Activated T-helper 17 cell treated with anti-CD3 and anti-CD28 coated beads, Interleukin-2, amount 50 U/mL, for 72 hours (primary cell): ENCODE data around the gene CLPTM1. TPM values are rescaled to one million over a fixed set of nuclear protein-coding genes. Genes with fewer than 3 reads are reported as not detected.
"Not testable (repeated sequence)": the region's sequence is repeated elsewhere in the genome, so short reads cannot be mapped to it uniquely, and the experiment has no call there.

ENCODE experiments used
- ATAC-seq: fragments of 150-1000 bp; cut with Tn5 transposase; replicated peaks from 2 replicates; pipeline ENCODE4 v1.10.0; 2021; ENCODE audit warnings: mild to moderate bottlenecking, moderate library complexity
- H3K27ac Mint-ChIP-seq: one replicate; pipeline ENCODE4 v1.8.0; 2022; ENCODE audit warnings: mixed read lengths
- H3K27me3 Mint-ChIP-seq: one replicate; pipeline ENCODE4 v1.8.0; 2022; ENCODE audit warnings: mixed read lengths
- H3K36me3 Mint-ChIP-seq: one replicate; pipeline ENCODE4 v1.8.0; 2022; ENCODE audit warnings: low read depth, mild to moderate bottlenecking, mixed read lengths
- H3K4me1 Mint-ChIP-seq: one replicate; pipeline ENCODE4 v1.8.0; 2022; ENCODE audit warnings: mixed read lengths
- H3K4me3 Mint-ChIP-seq: one replicate; pipeline ENCODE4 v1.8.0; 2022; ENCODE audit warnings: mild to moderate bottlenecking, mixed read lengths
- H3K9me3 Mint-ChIP-seq: one replicate; pipeline ENCODE4 v1.8.0; 2022; ENCODE audit warnings: mixed read lengths
- total RNA-seq, 2 donors: library from RNA; stranded (reverse); gene quantifications; one replicate each; pipeline ENCODE4 v1.2.3, GENCODE V29; 2022

The CLPTM1 gene, protein sequence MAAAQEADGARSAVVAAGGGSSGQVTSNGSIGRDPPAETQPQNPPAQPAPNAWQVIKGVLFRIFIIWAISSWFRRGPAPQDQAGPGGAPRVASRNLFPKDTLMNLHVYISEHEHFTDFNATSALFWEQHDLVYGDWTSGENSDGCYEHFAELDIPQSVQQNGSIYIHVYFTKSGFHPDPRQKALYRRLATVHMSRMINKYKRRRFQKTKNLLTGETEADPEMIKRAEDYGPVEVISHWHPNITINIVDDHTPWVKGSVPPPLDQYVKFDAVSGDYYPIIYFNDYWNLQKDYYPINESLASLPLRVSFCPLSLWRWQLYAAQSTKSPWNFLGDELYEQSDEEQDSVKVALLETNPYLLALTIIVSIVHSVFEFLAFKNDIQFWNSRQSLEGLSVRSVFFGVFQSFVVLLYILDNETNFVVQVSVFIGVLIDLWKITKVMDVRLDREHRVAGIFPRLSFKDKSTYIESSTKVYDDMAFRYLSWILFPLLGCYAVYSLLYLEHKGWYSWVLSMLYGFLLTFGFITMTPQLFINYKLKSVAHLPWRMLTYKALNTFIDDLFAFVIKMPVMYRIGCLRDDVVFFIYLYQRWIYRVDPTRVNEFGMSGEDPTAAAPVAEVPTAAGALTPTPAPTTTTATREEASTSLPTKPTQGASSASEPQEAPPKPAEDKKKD
- total RNA-seq, result 10 to 100 TPM; 60.2 to 80.5 TPM

DNA sequence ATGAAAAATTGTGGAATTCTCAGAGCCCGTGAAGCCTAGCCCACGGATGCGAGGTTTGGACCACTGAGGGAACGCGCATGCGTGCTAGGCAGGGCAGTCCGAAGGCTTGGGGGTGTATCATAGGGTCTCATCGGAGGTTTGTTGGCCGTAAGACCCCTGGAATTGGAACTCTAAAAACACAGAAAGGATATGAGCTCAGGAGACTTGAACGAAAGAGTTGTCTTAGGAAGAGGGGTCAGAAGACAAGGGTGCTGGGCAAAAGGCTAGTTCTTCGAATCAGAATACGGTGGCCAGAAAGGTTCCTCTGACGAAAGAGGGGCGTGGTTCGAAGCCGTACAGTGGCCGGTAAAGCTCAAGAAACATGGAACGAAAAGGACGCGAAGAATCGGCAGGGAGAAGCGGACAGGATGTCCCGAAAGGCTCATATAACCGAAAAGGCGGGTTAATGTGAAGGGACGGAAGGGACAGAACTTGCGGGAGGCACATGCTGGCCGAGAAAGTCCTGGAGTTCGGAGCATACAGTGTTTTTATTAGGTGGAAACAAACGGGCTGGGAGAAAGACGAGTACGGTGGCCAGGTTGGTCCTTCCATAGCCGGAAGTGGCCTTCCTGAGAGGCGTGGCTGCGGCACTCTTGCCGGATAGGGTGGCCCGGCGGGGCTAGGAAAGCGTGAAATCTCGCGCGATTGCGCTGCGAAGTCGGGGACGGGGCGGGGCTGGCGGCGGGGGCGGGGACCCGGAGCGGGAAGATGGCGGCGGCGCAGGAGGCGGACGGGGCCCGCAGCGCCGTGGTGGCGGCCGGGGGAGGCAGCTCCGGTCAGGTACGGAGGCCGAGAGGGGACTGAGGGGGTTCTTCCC is at the start of gene CLPTM1:
Gene CLPTM1, plus strand, starts transcription at position 732 of the 856 bp plus-strand sequence. Its CDS starts 16 bp downstream, at position 748.
- no peaks in the 10 kb centered on the region for H3K27me3 Mint-ChIP-seq
- H3K9me3 Mint-ChIP-seq, result no peaks in the 10 kb centered on the region
- peaks cover 23% of the 10 kb centered on the region for H3K4me1 Mint-ChIP-seq
- peak; percentile 97 for ATAC-seq
- H3K36me3 Mint-ChIP-seq, result peaks cover 11% of the 10 kb centered on the region
- H3K27ac Mint-ChIP-seq, result peak within 1 kb of the TSS; percentile 95
- H3K4me3 Mint-ChIP-seq, result peak within 1 kb of the TSS; percentile 89

DNA sequence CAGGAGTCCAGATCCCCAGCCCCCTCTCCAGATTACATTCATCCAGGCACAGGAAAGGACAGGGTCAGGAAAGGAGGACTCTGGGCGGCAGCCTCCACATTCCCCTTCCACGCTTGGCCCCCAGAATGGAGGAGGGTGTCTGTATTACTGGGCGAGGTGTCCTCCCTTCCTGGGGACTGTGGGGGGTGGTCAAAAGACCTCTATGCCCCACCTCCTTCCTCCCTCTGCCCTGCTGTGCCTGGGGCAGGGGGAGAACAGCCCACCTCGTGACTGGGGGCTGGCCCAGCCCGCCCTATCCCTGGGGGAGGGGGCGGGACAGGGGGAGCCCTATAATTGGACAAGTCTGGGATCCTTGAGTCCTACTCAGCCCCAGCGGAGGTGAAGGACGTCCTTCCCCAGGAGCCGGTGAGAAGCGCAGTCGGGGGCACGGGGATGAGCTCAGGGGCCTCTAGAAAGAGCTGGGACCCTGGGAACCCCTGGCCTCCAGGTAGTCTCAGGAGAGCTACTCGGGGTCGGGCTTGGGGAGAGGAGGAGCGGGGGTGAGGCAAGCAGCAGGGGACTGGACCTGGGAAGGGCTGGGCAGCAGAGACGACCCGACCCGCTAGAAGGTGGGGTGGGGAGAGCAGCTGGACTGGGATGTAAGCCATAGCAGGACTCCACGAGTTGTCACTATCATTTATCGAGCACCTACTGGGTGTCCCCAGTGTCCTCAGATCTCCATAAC is 49.6 kb upstream of the CLPTM1 start, which contains the start of gene APOE:
Gene APOE, plus strand, starts transcription at position 360 of the 724 bp plus-strand sequence. CDS start 829 bp downstream, outside the sequence.
- Mint-ChIP-seq H3K27ac (peak within 1 kb of the TSS; percentile 62), H3K4me3 (no peak within 1 kb of the TSS), H3K9me3 (no peaks in the 10 kb centered on the region), H3K36me3 (peaks cover 28% of the 10 kb centered on the region), H3K4me1 (peaks cover 6% of the 10 kb centered on the region), H3K27me3 (peaks cover 10% of the 10 kb centered on the region)
- no peak for ATAC-seq

DNA sequence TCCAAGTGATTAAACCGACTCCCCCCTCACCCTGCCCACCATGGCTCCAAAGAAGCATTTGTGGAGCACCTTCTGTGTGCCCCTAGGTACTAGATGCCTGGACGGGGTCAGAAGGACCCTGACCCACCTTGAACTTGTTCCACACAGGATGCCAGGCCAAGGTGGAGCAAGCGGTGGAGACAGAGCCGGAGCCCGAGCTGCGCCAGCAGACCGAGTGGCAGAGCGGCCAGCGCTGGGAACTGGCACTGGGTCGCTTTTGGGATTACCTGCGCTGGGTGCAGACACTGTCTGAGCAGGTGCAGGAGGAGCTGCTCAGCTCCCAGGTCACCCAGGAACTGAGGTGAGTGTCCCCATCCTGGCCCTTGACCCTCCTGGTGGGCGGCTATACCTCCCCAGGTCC is 47.6 kb upstream of the CLPTM1 start:
- H3K4me3 Mint-ChIP-seq, result no peak overlapping the region
- no peaks in the 10 kb centered on the region for H3K9me3 Mint-ChIP-seq
- peaks cover 11% of the 10 kb centered on the region for H3K36me3 Mint-ChIP-seq
- peaks cover 6% of the 10 kb centered on the region for H3K4me1 Mint-ChIP-seq
- peaks cover 11% of the 10 kb centered on the region for H3K27me3 Mint-ChIP-seq
- no peak overlapping the region for H3K27ac Mint-ChIP-seq
- no peak for ATAC-seq

DNA sequence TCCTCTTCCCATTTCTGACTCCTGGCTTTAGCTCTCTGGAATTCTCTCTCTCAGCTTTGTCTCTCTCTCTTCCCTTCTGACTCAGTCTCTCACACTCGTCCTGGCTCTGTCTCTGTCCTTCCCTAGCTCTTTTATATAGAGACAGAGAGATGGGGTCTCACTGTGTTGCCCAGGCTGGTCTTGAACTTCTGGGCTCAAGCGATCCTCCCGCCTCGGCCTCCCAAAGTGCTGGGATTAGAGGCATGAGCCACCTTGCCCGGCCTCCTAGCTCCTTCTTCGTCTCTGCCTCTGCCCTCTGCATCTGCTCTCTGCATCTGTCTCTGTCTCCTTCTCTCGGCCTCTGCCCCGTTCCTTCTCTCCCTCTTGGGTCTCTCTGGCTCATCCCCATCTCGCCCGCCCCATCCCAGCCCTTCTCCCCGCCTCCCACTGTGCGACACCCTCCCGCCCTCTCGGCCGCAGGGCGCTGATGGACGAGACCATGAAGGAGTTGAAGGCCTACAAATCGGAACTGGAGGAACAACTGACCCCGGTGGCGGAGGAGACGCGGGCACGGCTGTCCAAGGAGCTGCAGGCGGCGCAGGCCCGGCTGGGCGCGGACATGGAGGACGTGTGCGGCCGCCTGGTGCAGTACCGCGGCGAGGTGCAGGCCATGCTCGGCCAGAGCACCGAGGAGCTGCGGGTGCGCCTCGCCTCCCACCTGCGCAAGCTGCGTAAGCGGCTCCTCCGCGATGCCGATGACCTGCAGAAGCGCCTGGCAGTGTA is 46.9 kb upstream of the CLPTM1 start:
- ATAC-seq, result no peak
- H3K9me3 Mint-ChIP-seq, result no peaks in the 10 kb centered on the region
- H3K4me1 Mint-ChIP-seq, result peaks cover 6% of the 10 kb centered on the region
- H3K27me3 Mint-ChIP-seq, result peaks cover 16% of the 10 kb centered on the region
- H3K27ac Mint-ChIP-seq, result no peak overlapping the region
- no peak overlapping the region for H3K4me3 Mint-ChIP-seq
- peaks cover 6% of the 10 kb centered on the region for H3K36me3 Mint-ChIP-seq

DNA sequence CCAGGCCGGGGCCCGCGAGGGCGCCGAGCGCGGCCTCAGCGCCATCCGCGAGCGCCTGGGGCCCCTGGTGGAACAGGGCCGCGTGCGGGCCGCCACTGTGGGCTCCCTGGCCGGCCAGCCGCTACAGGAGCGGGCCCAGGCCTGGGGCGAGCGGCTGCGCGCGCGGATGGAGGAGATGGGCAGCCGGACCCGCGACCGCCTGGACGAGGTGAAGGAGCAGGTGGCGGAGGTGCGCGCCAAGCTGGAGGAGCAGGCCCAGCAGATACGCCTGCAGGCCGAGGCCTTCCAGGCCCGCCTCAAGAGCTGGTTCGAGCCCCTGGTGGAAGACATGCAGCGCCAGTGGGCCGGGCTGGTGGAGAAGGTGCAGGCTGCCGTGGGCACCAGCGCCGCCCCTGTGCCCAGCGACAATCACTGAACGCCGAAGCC is 46.3 kb upstream of the CLPTM1 start:
- H3K27ac Mint-ChIP-seq, result no peak overlapping the region
- H3K27me3 Mint-ChIP-seq, result peaks cover 19% of the 10 kb centered on the region
- no peak overlapping the region for H3K4me3 Mint-ChIP-seq
- peaks cover 6% of the 10 kb centered on the region for H3K4me1 Mint-ChIP-seq
- H3K36me3 Mint-ChIP-seq, result peaks cover under 1% of the 10 kb centered on the region
- no peaks in the 10 kb centered on the region for H3K9me3 Mint-ChIP-seq
- ATAC-seq, result no peak

DNA sequence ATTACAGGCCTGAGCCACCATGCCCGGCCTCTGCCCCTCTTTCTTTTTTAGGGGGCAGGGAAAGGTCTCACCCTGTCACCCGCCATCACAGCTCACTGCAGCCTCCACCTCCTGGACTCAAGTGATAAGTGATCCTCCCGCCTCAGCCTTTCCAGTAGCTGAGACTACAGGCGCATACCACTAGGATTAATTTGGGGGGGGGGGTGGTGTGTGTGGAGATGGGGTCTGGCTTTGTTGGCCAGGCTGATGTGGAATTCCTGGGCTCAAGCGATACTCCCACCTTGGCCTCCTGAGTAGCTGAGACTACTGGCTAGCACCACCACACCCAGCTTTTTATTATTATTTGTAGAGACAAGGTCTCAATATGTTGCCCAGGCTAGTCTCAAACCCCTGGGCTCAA is 45.4 kb upstream of the CLPTM1 start:
- no peak overlapping the region for H3K27ac Mint-ChIP-seq
- peaks cover 7% of the 10 kb centered on the region for H3K4me1 Mint-ChIP-seq
- no peaks in the 10 kb centered on the region for H3K36me3 Mint-ChIP-seq
- H3K27me3 Mint-ChIP-seq, result peaks cover 23% of the 10 kb centered on the region
- no peak overlapping the region for H3K4me3 Mint-ChIP-seq
- ATAC-seq, result no peak
- no peaks in the 10 kb centered on the region for H3K9me3 Mint-ChIP-seq

DNA sequence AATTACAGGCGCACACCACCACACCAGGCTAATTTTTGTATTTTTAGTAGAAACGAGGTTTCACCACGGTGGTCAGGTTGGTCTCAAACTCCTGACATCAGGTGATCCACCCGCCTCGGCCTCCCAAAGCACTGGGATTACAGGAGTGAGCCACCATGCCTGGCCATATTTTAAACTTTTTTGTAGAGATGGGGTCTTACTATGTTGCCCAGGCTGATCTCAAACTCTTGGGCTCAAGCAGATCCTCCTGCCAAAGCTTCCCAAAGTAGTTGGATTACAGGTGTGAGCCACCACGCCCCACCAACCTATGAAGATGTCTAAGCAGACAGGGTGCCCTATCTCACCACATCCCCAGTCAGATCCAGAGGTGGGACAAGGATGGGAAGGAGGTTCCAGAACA is 43.3 kb upstream of the CLPTM1 start:
- not testable (repeated sequence) for H3K4me3 Mint-ChIP-seq, H3K4me1 Mint-ChIP-seq, H3K9me3 Mint-ChIP-seq, H3K36me3 Mint-ChIP-seq, ATAC-seq, H3K27ac Mint-ChIP-seq
- H3K27me3 Mint-ChIP-seq, result peaks cover 19% of the 10 kb centered on the region

DNA sequence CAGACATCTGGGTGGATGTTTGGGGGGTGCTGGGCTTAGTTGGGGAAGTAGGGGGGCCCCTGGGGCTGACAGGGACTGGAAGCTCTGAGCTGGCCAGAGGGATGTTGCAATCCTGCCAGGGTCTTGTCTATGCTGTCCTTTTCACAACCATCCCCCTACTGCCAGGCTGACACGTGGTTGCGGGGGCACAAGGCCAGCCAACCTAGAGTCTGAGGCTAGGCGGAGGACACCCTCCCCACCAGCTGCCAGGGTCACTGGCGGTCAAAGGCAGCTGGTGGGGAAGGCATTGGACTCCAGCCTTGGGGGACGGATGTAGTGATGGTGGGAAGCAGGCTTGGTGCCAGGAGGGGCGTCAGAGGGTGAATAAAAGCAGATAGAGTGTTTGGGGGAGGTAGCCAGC is 42.3 kb upstream of the CLPTM1 start:
- peaks cover 4% of the 10 kb centered on the region for H3K4me1 Mint-ChIP-seq
- peaks cover 19% of the 10 kb centered on the region for H3K27me3 Mint-ChIP-seq
- H3K4me3 Mint-ChIP-seq, result peak overlapping the region; percentile 98
- peak overlapping the region; percentile 15 for H3K27ac Mint-ChIP-seq
- ATAC-seq, result no peak
- H3K9me3 Mint-ChIP-seq, result no peaks in the 10 kb centered on the region
- H3K36me3 Mint-ChIP-seq, result no peaks in the 10 kb centered on the region

DNA sequence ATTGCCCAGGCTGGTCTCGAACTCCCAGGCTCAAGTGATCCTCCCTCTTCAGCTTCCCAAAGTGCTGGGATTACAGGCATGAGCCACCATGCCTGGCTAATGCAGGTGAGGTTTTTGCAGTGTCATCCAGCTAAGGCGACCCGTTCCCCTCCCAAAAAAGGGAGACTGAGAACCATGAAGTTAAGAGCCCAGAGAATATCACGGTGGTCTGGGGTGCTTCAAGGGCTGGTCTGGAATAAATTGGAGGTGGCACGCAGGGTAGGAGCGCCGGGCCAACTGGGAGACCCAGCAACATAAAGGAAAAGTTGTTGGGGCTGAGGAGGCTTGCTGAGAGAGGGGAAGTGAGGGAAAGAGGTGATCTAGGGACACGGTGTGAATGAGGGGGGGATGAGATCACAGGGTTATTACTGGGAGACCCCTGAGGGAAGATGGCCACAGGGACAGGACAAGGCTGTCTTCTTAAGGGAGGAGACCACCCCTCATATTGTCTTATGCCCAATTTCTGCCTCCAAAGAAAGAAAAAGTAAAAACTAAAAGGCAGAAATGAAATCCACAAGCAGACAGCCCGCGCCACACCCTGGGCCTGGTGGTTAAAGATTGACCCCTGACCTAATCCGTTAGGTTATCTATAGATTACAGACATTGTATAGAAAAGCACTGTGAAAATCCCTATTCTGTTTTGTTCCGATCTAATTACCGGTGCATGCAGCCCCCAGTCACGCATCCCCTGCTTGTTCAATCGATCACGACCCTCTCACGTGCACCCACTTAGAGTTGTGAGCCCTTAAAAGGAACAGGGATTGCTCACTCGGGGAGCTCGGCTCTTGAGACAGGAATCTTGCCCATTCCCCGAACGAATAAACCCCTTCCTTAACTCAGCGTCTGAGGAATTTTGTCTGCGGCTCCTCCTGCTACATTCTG is 41.4 kb upstream of the CLPTM1 start:
- not testable (repeated sequence) for ATAC-seq, H3K4me1 Mint-ChIP-seq, H3K9me3 Mint-ChIP-seq, H3K36me3 Mint-ChIP-seq
- Mint-ChIP-seq H3K27ac (peak overlapping the region; percentile 96), H3K4me3 (peak overlapping the region; percentile 98), H3K27me3 (peaks cover 15% of the 10 kb centered on the region)

DNA sequence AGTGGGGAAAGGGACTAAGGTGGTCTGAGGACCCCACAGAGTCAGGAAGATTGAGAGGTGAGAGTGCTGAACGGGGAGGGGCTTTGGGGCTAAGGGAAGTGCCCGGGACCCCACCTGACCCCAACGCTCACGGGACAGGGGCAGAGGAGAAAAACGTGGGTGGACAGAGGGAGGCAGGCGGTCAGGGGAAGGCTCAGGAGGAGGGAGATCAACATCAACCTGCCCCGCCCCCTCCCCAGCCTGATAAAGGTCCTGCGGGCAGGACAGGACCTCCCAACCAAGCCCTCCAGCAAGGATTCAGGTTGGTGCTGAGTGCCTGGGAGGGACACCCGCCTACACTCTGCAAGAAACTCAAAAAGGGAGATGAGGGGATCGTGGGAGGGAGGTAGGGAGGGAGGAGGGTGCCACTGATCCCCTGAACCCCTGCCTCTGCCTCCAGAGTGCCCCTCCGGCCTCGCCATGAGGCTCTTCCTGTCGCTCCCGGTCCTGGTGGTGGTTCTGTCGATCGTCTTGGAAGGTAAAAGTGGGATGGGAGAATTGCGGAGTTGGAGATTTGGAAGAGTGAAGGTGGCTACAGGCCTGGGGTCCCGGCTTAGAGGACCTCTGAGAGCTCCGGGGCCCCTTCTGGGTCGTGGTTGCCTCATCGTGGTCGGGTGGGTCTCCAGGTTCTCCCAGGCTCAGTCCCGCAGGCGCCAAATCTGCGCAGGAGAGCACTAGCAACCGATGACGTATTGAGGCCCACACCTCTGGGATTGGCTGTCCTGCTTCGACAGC is 40.6 kb upstream of the CLPTM1 start, which contains the start of gene APOC1:
Gene APOC1, plus strand, starts transcription at position 176 of the 774 bp plus-strand sequence. Its CDS starts 284 bp downstream, at position 460.
- H3K27ac Mint-ChIP-seq, result peak within 1 kb of the TSS; percentile 96
- not testable (repeated sequence) for H3K36me3 Mint-ChIP-seq, H3K9me3 Mint-ChIP-seq, H3K4me1 Mint-ChIP-seq
- peaks cover 15% of the 10 kb centered on the region for H3K27me3 Mint-ChIP-seq
- peak; percentile 99 for ATAC-seq
- peak within 1 kb of the TSS; percentile 98 for H3K4me3 Mint-ChIP-seq

DNA sequence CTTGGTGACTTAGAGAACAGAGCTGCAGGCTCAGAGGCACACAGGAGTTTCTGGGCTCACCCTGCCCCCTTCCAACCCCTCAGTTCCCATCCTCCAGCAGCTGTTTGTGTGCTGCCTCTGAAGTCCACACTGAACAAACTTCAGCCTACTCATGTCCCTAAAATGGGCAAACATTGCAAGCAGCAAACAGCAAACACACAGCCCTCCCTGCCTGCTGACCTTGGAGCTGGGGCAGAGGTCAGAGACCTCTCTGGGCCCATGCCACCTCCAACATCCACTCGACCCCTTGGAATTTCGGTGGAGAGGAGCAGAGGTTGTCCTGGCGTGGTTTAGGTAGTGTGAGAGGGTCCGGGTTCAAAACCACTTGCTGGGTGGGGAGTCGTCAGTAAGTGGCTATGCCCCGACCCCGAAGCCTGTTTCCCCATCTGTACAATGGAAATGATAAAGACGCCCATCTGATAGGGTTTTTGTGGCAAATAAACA is 30.9 kb upstream of the CLPTM1 start:
- no peak for ATAC-seq
- peaks cover 15% of the 10 kb centered on the region for H3K27me3 Mint-ChIP-seq

More for the DNA sequence above, 30.9 kb upstream of the CLPTM1 start:
- no peaks in the 10 kb centered on the region for H3K4me1 Mint-ChIP-seq
- H3K27ac Mint-ChIP-seq, result no peak overlapping the region
- no peaks in the 10 kb centered on the region for H3K9me3 Mint-ChIP-seq
- no peak overlapping the region for H3K4me3 Mint-ChIP-seq
- H3K36me3 Mint-ChIP-seq, result no peaks in the 10 kb centered on the region
